BLaER1 treated with 17β-estradiol and CSF1 and Interleukin-3, amounts not matched to agents 10 nM and 100 nM (cell line): ENCODE measurements around the gene LARP4.
A peak's percentile ranks its signal among the peaks of the same experiment; 100 is the strongest.
"Not testable (repeated sequence)": the region's sequence is repeated elsewhere in the genome, so short reads cannot be mapped to it uniquely, and the experiment has no call there.

Experiments
- H3K27ac ChIP-seq, 11 experiments: shearing (Covaris generic); formaldehyde crosslinking; 2 replicates each; pipeline ENCODE4 v1.8.1; 2022
- H3K27me3 ChIP-seq, 11 experiments: shearing (Covaris generic); formaldehyde crosslinking; 2 replicates each; pipeline ENCODE4 v1.8.1; 2022
- H3K36me3 ChIP-seq, 11 experiments: shearing (Covaris generic); formaldehyde crosslinking; 2 replicates each; pipeline ENCODE4 v1.8.1; 2022
- H3K4me1 ChIP-seq, 10 experiments: shearing (Covaris generic); formaldehyde crosslinking; 2 replicates each; pipeline ENCODE4 v1.8.1; 2022
- H3K4me2 ChIP-seq, 11 experiments: shearing (Covaris generic); formaldehyde crosslinking; 2 replicates each; pipeline ENCODE4 v1.8.1; 2022
- H3K4me3 ChIP-seq, 10 experiments: shearing (Covaris generic); formaldehyde crosslinking; 2 replicates each; pipeline ENCODE4 v1.8.1; 2022
- H3K9ac ChIP-seq, 11 experiments: shearing (Covaris generic); formaldehyde crosslinking; 2 replicates each; pipeline ENCODE4 v1.8.1; 2022
- H3K9me3 ChIP-seq, 11 experiments: shearing (Covaris generic); formaldehyde crosslinking; replicated peaks in 1 of 11; 2 replicates each; pipeline ENCODE4 v1.8.1; 2022
- H4K20me1 ChIP-seq, 11 experiments: shearing (Covaris generic); formaldehyde crosslinking; 2 replicates each; pipeline ENCODE4 v1.8.1; 2022
- Cebpa-rat ChIP-seq, 11 experiments: shearing (Covaris generic); IDR thresholded peaks; 2 replicates each; pipeline ENCODE4 v1.8.1; 2022

The LARP4 gene

DNA sequence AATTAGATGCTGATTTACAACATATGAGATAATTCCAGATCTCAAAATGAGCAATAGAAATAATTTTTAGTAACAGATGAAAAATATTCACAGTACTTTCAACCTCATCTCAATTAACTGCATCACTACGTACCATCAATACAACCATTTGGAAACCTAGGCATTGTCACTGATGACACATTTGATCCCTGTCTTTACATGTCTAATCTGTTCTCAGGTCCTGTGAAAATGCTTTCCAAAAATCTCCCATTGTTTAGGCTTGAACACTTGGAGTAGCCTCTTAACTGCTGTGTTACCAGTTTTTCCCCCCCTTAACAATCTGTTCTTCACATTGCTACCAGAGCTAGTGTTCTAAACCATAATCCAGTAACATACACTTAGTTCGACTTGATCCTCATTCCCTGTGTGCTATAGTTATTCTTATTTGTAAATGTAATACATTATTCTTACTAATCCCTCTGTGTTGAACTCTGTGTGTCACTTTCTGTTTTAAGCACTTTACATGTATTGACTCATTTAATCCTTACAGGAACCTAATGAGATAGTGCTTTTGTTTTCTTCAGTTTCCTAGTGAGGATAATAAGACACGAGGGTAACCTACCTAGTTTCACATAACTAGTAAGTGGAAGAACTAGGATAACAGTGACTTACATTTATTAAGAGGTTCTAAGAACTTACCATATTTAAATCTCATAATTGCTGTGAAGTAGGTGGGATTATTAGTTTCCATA, 41.7 kb downstream of the LARP4 start:
- no peak for TF ChIP-seq Cebpa-rat (IDR thresholded peaks at IDR 0.05)
- no peak overlapping the region for H3K27ac ChIP-seq

DNA sequence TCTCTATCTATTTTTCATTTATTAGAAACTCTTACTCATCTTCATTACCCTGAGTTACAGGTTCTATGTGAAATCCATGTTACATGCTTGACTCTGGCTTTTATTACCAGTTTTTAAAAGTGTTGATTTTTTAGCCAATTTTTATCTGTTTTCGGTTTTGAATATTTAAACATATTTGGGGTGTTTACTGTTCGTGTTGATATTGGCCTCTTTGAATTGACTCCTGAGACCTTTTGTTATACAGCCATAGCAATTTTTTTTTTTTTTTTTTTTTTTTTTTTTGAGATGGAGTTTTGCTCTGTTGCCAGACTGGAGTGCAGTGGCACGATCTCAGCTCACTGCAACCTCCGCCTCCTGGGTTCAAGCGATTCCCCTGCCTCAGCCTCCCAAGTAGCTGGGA, 49.0 kb downstream of the LARP4 start:
- not testable (repeated sequence) for H3K9me3 ChIP-seq, H3K4me2 ChIP-seq, H3K9ac ChIP-seq, H3K4me1 ChIP-seq, H3K27me3 ChIP-seq, H3K27ac ChIP-seq, H3K4me3 ChIP-seq
- H4K20me1 ChIP-seq, result peaks cover 0 to 21% (median 6%) of the 10 kb centered on the region in 11 experiments; a peak in 5 of 22 replicates
- peaks cover 89 to 98% (median 96%) of the 10 kb centered on the region in 11 experiments for H3K36me3 ChIP-seq

More for the DNA sequence above, 41.7 kb downstream of the LARP4 start:
- no peak overlapping the region; a peak in 1 of 22 replicates for H3K9ac ChIP-seq
- H3K4me3 ChIP-seq, result no peak overlapping the region
- H3K36me3 ChIP-seq, result peaks cover 93 to 97% (median 96%) of the 10 kb centered on the region in 11 experiments
- H3K9me3 ChIP-seq, result no peaks in the 10 kb centered on the region
- H3K4me1 ChIP-seq, result no peaks in the 10 kb centered on the region
- H3K4me2 ChIP-seq, result no peak overlapping the region
- no peaks in the 10 kb centered on the region for H3K27me3 ChIP-seq
- peaks cover 0 to 12% (median 8%) of the 10 kb centered on the region in 11 experiments; a peak in 6 of 22 replicates for H4K20me1 ChIP-seq

DNA sequence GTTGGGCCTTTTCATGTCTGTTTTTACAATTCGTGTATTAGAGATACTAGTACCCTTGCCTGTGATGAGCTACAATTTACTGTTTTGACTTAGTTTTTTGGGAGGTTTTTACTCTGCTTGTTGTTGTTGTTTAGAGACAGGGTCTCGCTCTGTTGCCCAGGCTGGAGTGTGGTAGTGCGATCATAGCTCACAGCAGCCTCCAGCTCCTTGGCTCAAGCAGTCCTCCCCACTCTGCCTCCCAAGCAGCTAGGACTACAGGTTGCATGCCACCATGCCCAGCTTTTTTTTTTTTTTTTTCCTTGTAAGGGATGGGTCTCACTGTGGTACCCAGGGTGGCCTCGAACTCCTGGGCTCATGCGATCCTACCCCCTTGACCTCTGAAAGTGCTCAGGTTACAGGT, 52.1 kb downstream of the LARP4 start:
- Histone ChIP-seq H3K4me3 (no peak overlapping the region), H3K9me3 (no peaks in the 10 kb centered on the region), H3K4me1 (peaks cover 0 to 6% (median 0%) of the 10 kb centered on the region in 10 experiments; a peak in 2 of 20 replicates), H3K9ac (no peak overlapping the region), H3K27ac (no peak overlapping the region), H3K4me2 (no peak overlapping the region), H3K36me3 (peaks cover 92 to 100% (median 99%) of the 10 kb centered on the region in 11 experiments), H4K20me1 (peaks cover 0 to 28% (median 6%) of the 10 kb centered on the region in 11 experiments; a peak in 5 of 22 replicates), H3K27me3 (no peaks in the 10 kb centered on the region)
- TF ChIP-seq Cebpa-rat (IDR thresholded peaks at IDR 0.05), result no peak

DNA sequence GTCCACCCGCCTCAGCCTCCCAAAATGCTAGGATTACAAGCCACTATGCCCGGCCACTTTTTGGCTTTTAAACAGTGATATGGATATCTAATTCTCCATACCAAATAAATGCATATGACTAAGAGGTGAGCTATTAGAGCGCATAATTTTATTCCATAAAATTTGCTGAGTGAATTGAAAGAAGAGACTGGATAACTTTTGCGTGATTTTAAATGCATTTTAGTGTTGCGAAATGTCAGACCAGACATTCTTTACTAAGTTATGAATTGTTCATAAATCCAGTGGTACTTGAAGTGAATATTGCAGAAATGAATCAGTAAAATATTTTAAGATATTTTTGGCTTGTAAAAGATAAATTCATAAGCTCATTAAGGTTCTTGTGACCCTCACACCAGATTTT, 53.2 kb downstream of the LARP4 start:
- Histone ChIP-seq H4K20me1 (peaks cover 0 to 28% (median 6%) of the 10 kb centered on the region in 11 experiments; a peak in 5 of 22 replicates), H3K4me1 (peaks cover 0 to 6% (median 0%) of the 10 kb centered on the region in 10 experiments; a peak in 2 of 20 replicates), H3K27me3 (no peaks in the 10 kb centered on the region), H3K9ac (no peak overlapping the region), H3K4me3 (no peak overlapping the region), H3K27ac (no peak overlapping the region), H3K4me2 (no peak overlapping the region), H3K36me3 (peaks cover 92 to 100% (median 99%) of the 10 kb centered on the region in 11 experiments), H3K9me3 (no peaks in the 10 kb centered on the region)
- peak in 1 of 11 experiments; percentile 40; a peak in 1 of 22 replicates for TF ChIP-seq Cebpa-rat (IDR thresholded peaks at IDR 0.05)

DNA sequence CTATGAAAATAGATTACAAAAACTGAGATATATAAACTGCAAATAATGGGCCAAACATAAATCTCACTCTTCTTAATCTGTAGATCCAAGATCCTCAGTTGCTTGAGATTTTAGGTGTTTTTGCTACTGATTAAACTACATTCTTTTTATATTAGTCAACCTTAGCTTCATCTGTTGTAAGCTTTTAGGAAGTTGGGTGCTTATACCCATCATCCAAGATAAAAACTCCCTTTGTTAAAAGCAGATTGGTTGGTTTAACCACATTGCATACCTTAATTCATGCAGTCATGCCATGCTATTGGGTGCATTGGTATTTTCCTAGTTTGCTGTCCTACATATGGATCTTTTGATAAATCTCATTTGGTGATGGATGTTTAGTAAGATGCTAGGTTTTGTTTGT, 57.9 kb downstream of the LARP4 start:
- Histone ChIP-seq H3K4me1 (no peaks in the 10 kb centered on the region), H3K27ac (no peak overlapping the region), H3K4me2 (no peak overlapping the region), H3K9me3 (peaks cover 0 to 22% (median 18%) of the 10 kb centered on the region in 11 experiments; a peak in 19 of 22 replicates), H3K9ac (no peak overlapping the region), H3K36me3 (peaks cover 95 to 100% (median 100%) of the 10 kb centered on the region in 11 experiments), H3K4me3 (no peak overlapping the region), H4K20me1 (peaks cover 0 to 7% (median 0%) of the 10 kb centered on the region in 11 experiments; a peak in 1 of 22 replicates), H3K27me3 (no peaks in the 10 kb centered on the region)
- no peak for TF ChIP-seq Cebpa-rat (IDR thresholded peaks at IDR 0.05)

DNA sequence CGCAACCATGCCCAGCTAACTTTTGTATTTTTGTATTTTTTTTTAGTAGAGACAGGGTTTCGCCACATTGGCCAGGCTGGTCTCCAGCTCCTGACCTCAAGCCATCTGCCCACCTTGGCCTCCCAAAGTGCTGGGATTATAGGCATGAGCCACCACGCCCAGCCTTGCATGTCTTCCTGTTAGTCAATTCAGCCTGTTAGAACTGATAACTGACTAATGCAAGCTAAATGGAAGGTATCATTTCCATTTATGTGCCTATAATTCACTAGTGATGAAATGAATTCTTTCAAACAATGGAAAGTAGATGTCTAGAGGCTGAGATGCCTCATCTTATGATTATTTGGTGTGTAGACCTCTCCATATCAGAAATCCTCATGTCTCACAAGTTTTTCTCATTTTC, 66.8 kb downstream of the LARP4 start:
- no peak overlapping the region for H3K27ac ChIP-seq
- TF ChIP-seq Cebpa-rat (IDR thresholded peaks at IDR 0.05), result no peak
- H3K9ac ChIP-seq, result no peak overlapping the region
- H3K36me3 ChIP-seq, result peaks cover 95 to 100% (median 99%) of the 10 kb centered on the region in 11 experiments
- 0 out of 22 replicates have a peak, but pooled peaks cover 0 to 4% (median 0%) of the 10 kb centered on the region in 11 experiments for H4K20me1 ChIP-seq
- H3K9me3 ChIP-seq, result peaks cover 0 to 33% (median 30%) of the 10 kb centered on the region in 11 experiments; a peak in 19 of 22 replicates
- H3K27me3 ChIP-seq, result no peaks in the 10 kb centered on the region
- no peaks in the 10 kb centered on the region for H3K4me1 ChIP-seq
- H3K4me2 ChIP-seq, result no peak overlapping the region
- no peak overlapping the region for H3K4me3 ChIP-seq

DNA sequence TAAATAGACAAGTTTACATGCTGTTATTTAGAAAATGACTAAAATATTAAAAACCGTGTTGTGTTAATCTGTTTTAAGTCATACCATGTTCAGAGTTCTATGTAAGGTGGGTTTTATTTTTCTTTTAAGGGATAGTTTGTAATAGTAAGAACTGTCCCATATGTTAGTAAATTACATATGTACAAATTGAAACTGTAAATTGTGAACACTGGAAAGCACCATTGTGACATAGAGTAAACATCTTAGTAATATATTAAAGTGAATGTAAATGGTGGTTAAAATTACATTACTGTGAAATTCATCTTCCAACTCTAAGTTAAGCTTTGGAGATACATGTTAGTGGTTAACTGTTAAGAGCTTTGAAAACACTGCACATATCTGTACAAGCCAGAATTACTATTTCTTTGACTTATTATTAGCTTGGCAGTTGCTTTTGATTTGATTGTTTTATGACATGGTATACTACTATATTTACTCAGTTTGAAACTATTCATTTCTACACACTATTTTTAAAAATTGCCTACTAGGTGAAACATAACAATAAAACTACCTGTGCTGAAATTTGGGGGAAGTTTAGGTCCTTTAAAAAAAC, 76.7 kb downstream of the LARP4 start:
- no peak overlapping the region for H3K4me2 ChIP-seq
- no peaks in the 10 kb centered on the region for H3K27me3 ChIP-seq
- H3K4me3 ChIP-seq, result no peak overlapping the region
- no peaks in the 10 kb centered on the region for H3K9me3 ChIP-seq
- H3K27ac ChIP-seq, result no peak overlapping the region
- H4K20me1 ChIP-seq, result no peaks in the 10 kb centered on the region
- no peak overlapping the region for H3K9ac ChIP-seq
- TF ChIP-seq Cebpa-rat (IDR thresholded peaks at IDR 0.05), result no peak
- no peaks in the 10 kb centered on the region for H3K4me1 ChIP-seq
- peaks cover 46 to 84% (median 63%) of the 10 kb centered on the region in 11 experiments for H3K36me3 ChIP-seq

DNA sequence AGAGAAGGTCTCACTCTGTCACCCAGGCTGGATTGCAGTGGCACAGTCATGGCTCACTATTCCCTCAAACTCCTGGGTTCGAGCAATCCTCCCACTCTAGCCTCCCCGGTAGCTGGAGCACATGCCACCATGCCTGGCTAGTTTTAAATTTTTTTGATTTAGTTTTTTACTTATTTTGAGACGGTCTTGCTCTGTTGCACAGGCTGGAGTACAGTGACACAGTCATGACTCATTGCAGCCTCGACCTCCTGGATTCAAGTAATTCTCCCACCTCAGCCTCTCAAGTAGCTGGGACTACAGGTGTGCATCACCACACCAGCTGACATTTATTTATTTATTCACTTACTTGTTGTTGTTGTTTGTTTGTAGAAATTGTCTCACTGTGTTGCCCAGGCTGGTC, 81.9 kb downstream of the LARP4 start:
- Histone ChIP-seq H3K9ac (no peak overlapping the region), H3K27me3 (no peaks in the 10 kb centered on the region), H3K4me1 (no peaks in the 10 kb centered on the region), H4K20me1 (no peaks in the 10 kb centered on the region), H3K9me3 (no peaks in the 10 kb centered on the region), H3K27ac (no peak overlapping the region), H3K4me3 (no peak overlapping the region), H3K4me2 (no peak overlapping the region), H3K36me3 (peaks cover 0 to 33% (median 13%) of the 10 kb centered on the region in 11 experiments; a peak in 13 of 22 replicates)
- TF ChIP-seq Cebpa-rat (IDR thresholded peaks at IDR 0.05), result no peak

DNA sequence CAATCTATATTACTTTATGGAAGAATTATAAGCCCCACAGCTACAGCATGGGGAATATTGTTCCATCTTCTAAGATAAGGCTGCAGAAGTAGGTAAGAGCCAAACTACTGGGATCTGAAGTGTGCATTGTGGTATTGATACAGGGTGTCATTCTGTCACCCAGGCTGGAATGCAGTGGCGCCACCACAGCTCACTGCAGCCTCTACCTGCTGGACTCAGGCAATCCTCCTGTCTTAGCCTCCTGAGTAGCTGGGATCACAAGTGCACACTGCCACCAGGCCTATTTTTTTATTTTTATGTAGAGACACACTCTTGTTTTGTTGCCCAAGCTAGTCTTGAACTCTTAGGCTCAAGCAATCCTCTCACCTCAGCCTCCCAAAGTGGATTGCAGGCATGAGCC, 82.8 kb downstream of the LARP4 start:
- Histone ChIP-seq H3K36me3 (peaks cover 0 to 27% (median 4%) of the 10 kb centered on the region in 11 experiments; a peak in 11 of 22 replicates), H3K4me2 (no peak overlapping the region), H4K20me1 (no peaks in the 10 kb centered on the region), H3K9ac (no peak overlapping the region), H3K27ac (no peak overlapping the region), H3K9me3 (no peaks in the 10 kb centered on the region), H3K27me3 (no peaks in the 10 kb centered on the region), H3K4me3 (no peak overlapping the region), H3K4me1 (no peaks in the 10 kb centered on the region)
- no peak for TF ChIP-seq Cebpa-rat (IDR thresholded peaks at IDR 0.05)
